ENCODE measurements around the gene MAPK8IP1. TPM values are rescaled to one million over a fixed set of nuclear protein-coding genes. Genes with fewer than 3 reads are reported as not detected.

The MAPK8IP1 gene
- total RNA-seq, 1 experiment from 2014 or later: 8.2 TPM

DNA sequence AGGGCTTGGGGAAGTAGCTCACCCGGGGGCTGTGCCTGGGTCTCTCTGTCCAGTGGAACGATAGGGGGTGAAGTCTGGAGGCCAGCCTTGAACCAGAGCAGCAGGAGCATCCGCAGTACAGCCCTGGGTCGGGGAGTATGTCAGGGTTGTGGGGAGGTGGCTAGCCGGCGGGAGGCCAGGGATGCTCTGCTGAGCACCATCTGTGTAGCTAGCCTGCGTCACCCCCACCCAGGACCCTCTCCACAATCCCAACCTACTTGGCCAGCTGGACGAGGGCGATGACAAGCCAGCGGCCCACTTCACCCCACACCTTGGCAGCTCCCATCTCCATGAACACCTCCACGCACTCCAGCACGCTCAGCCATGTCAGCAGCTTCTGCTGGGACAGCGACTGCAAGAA is 30.0 kb downstream of the MAPK8IP1 start:
- no TSS peak for BruUV-seq (replicated peaks)
- H3K4me3 Mint-ChIP-seq (ENCODE audit: unreplicated experiment): peak overlapping the region; percentile 35

GRCh38 chr11:45917286-45917622 is 31.8 kb downstream of the MAPK8IP1 start:
- Mint-ChIP-seq H3K36me3 (ENCODE audit: insufficient read depth, unreplicated experiment) (peaks cover 26% of the 10 kb centered on the region), H3K4me1 (ENCODE audit: low read depth, unreplicated experiment) (peaks cover 6% of the 10 kb centered on the region), H3K9me3 (ENCODE audit: unreplicated experiment) (no peaks in the 10 kb centered on the region), H3K4me3 (ENCODE audit: unreplicated experiment) (peak overlapping the region; percentile 83), H3K27ac (ENCODE audit: unreplicated experiment) (peak overlapping the region; percentile 99), H3K27me3 (ENCODE audit: insufficient read depth, unreplicated experiment) (no peaks in the 10 kb centered on the region)
- Histone ChIP-seq H3K36me3 (ENCODE audit: control insufficient read depth, insufficient read depth, low read length) (peaks cover 3% of the 10 kb centered on the region), H3K27me3 (replicated peaks; ENCODE audit: control insufficient read depth, insufficient read depth, low read length) (no peaks in the 10 kb centered on the region), H3K4me3 (ENCODE audit: low read depth, low read length) (peak overlapping the region; percentile 92), H3K9me3 (no peaks in the 10 kb centered on the region), H3K4me1 (peaks cover 17% of the 10 kb centered on the region)
- ChIA-PET POLR2A (interaction anchor here (0.6 to 1.0 kb wide), 4 partner anchors 9 to 111 kb away, joined by 3 to 6 read pairs (median 4); no protein-coding TSS in a partner anchor), CTCF (interaction anchor here (1.1 to 1.4 kb wide), 3 partner anchors 21 to 146 kb away, joined by 3 to 6 read pairs (median 4); no protein-coding TSS in a partner anchor)
- intact Hi-C loops (cut with micrococcal nuclease; ENCODE audit: unreplicated experiment): loop anchor here (1.0 kb wide), 1 partner anchor 70 kb away; the partner anchor contains the start of gene CRY2
- DNase-seq: no peak
- no peak for TF ChIP-seq CTCF (IDR thresholded peaks at IDR 0.05; ENCODE audit: insufficient read depth in 1 of 2, low read depth in 1 of 2, low read length in 1 of 2, severe bottlenecking in 1 of 2, unreplicated experiment in 1 of 2)
- BruUV-seq (replicated peaks): no TSS peak

More for the DNA sequence above, 30.0 kb downstream of the MAPK8IP1 start:
- H3K4me1 Mint-ChIP-seq (ENCODE audit: low read depth, unreplicated experiment): no peaks in the 10 kb centered on the region
- H3K9me3 Mint-ChIP-seq (ENCODE audit: unreplicated experiment): no peaks in the 10 kb centered on the region
- no peak overlapping the region for H3K27ac Mint-ChIP-seq (ENCODE audit: unreplicated experiment)
- Histone ChIP-seq H3K4me1 (peaks cover 5% of the 10 kb centered on the region; the same call in 1 of the 2 replicates), H3K9me3 (no peaks in the 10 kb centered on the region), H3K36me3 (ENCODE audit: control insufficient read depth, insufficient read depth, low read length) (peaks cover 3% of the 10 kb centered on the region), H3K4me3 (ENCODE audit: low read depth, low read length) (no peak overlapping the region), H3K27me3 (replicated peaks; ENCODE audit: control insufficient read depth, insufficient read depth, low read length) (no peaks in the 10 kb centered on the region)
- ChIA-PET CTCF (no interaction called here), POLR2A (no interaction called here)
- TF ChIP-seq CTCF (IDR thresholded peaks at IDR 0.05; ENCODE audit: insufficient read depth in 1 of 2, low read depth in 1 of 2, low read length in 1 of 2, severe bottlenecking in 1 of 2, unreplicated experiment in 1 of 2): no peak
- H3K27me3 Mint-ChIP-seq (ENCODE audit: insufficient read depth, unreplicated experiment): no peaks in the 10 kb centered on the region
- H3K36me3 Mint-ChIP-seq (ENCODE audit: insufficient read depth, unreplicated experiment): peaks cover 30% of the 10 kb centered on the region
- DNase-seq: no peak
- intact Hi-C loops (cut with micrococcal nuclease; ENCODE audit: unreplicated experiment): no loop called here

- BruUV-seq (replicated peaks): no TSS peak
- H3K27me3 ChIP-seq (replicated peaks; ENCODE audit: control insufficient read depth, insufficient read depth, low read length): no peaks in the 10 kb centered on the region
- ChIA-PET POLR2A (interaction anchor here (0.6 to 1.0 kb wide), 8 partner anchors 9 to 1661 kb away, joined by 3 to 6 read pairs (median 4); no protein-coding TSS in a partner anchor), CTCF (interaction anchor here (0.7 to 1.4 kb wide), 5 partner anchors 19 to 146 kb away, joined by 3 to 6 read pairs (median 4); no protein-coding TSS in a partner anchor)
- H3K36me3 ChIP-seq (ENCODE audit: control insufficient read depth, insufficient read depth, low read length): peaks cover 3% of the 10 kb centered on the region
- Mint-ChIP-seq H3K27ac (ENCODE audit: unreplicated experiment) (peak within 1 kb of the TSS; percentile 99), H3K36me3 (ENCODE audit: insufficient read depth, unreplicated experiment) (peaks cover 26% of the 10 kb centered on the region), H3K27me3 (ENCODE audit: insufficient read depth, unreplicated experiment) (no peaks in the 10 kb centered on the region), H3K4me3 (ENCODE audit: unreplicated experiment) (peak within 1 kb of the TSS; percentile 83), H3K9me3 (ENCODE audit: unreplicated experiment) (no peaks in the 10 kb centered on the region), H3K4me1 (ENCODE audit: low read depth, unreplicated experiment) (peaks cover 6% of the 10 kb centered on the region)
- intact Hi-C loops (cut with micrococcal nuclease; ENCODE audit: unreplicated experiment): loop anchor here (1.0 kb wide), 2 partner anchors 17 to 70 kb away; partner anchors contain the start of gene CRY2
- TF ChIP-seq CTCF (IDR thresholded peaks at IDR 0.05; ENCODE audit: insufficient read depth in 1 of 2, low read depth in 1 of 2, low read length in 1 of 2, severe bottlenecking in 1 of 2, unreplicated experiment in 1 of 2): no peak
- DNase-seq: peak; percentile 98 to 99
- peaks cover 17% of the 10 kb centered on the region for H3K4me1 ChIP-seq
- peak within 1 kb of the TSS; percentile 92 for H3K4me3 ChIP-seq (ENCODE audit: low read depth, low read length)
- no peaks in the 10 kb centered on the region for H3K9me3 ChIP-seq
Observed at GRCh38 chr11:45917623-45918330, 32.3 kb downstream of the MAPK8IP1 start, which contains the start of gene PEX16. Gene PEX16 (minus strand): TSS chr11:45917877. CDS start chr11:45917811, 66 bp downstream.
